ENCODE data around the gene NR4A3. TPM values are rescaled to one million over a fixed set of nuclear protein-coding genes. Genes with fewer than 3 reads are reported as not detected.

Gene NR4A3
- total and polyA plus RNA-seq, 9 donors: 0.40 to 3.2 (median 0.86) TPM

GRCh38 chr9:99787556-99787955 lies 34.1 kb upstream of the NR4A3 start:
- DNase-seq: no peak
- no peaks in the 10 kb centered on the region for H3K9me3 ChIP-seq (replicated peaks; ENCODE audit: control insufficient read depth, low read depth, low read length)
- H3K27ac ChIP-seq (ENCODE audit: low read length): no peak overlapping the region
- no peaks in the 10 kb centered on the region for H3K27me3 ChIP-seq (ENCODE audit: control insufficient read depth, insufficient read depth, low read length)
- H3K4me3 ChIP-seq (ENCODE audit: low read length): no peak overlapping the region
- H3K4me1 ChIP-seq (ENCODE audit: control insufficient read depth, insufficient read depth, low read length): no peaks in the 10 kb centered on the region
- H3K36me3 ChIP-seq (ENCODE audit: control insufficient read depth, insufficient read depth, low read length): no peaks in the 10 kb centered on the region

- Histone ChIP-seq H3K4me1 (ENCODE audit: control insufficient read depth, insufficient read depth, low read length) (no peaks in the 10 kb centered on the region), H3K4me3 (ENCODE audit: low read length) (no peak overlapping the region), H3K27ac (ENCODE audit: low read length) (no peak overlapping the region), H3K9me3 (replicated peaks; ENCODE audit: control insufficient read depth, low read depth, low read length) (no peaks in the 10 kb centered on the region), H3K36me3 (ENCODE audit: control insufficient read depth, insufficient read depth, low read length) (no peaks in the 10 kb centered on the region), H3K27me3 (ENCODE audit: control insufficient read depth, insufficient read depth, low read length) (no peaks in the 10 kb centered on the region)
- no CpG with 5 or more reads among the region's 4 CpGs for WGBS (ENCODE audit: insufficient coverage)
- DNase-seq: no peak
Measured at GRCh38 chr9:99793528-99793927, 28.2 kb upstream of the NR4A3 start.

GRCh38 chr9:99796231-99796630 lies 25.5 kb upstream of the NR4A3 start:
- no peaks in the 10 kb centered on the region for H3K27me3 ChIP-seq (ENCODE audit: control insufficient read depth, insufficient read depth, low read length)
- no CpG with 5 or more reads among the region's 1 CpG for WGBS (ENCODE audit: insufficient coverage)

GRCh38 chr9:99801775-99802174 lies 19.9 kb upstream of the NR4A3 start:
- DNase-seq: no peak
- H3K27ac ChIP-seq (ENCODE audit: low read length): no peak overlapping the region
- WGBS (ENCODE audit: insufficient coverage): no CpG with 5 or more reads among the region's 3 CpGs
- no peaks in the 10 kb centered on the region for H3K27me3 ChIP-seq (ENCODE audit: control insufficient read depth, insufficient read depth, low read length)
- H3K36me3 ChIP-seq (ENCODE audit: control insufficient read depth, insufficient read depth, low read length): peaks cover 2% of the 10 kb centered on the region
- no peak overlapping the region for H3K4me3 ChIP-seq (ENCODE audit: low read length)
- no peaks in the 10 kb centered on the region for H3K4me1 ChIP-seq (ENCODE audit: control insufficient read depth, insufficient read depth, low read length)
- H3K9me3 ChIP-seq (replicated peaks; ENCODE audit: control insufficient read depth, low read depth, low read length): no peaks in the 10 kb centered on the region

More at GRCh38 chr9:99796231-99796630, 25.5 kb upstream of the NR4A3 start:
- no peaks in the 10 kb centered on the region for H3K36me3 ChIP-seq (ENCODE audit: control insufficient read depth, insufficient read depth, low read length)
- no peaks in the 10 kb centered on the region for H3K9me3 ChIP-seq (replicated peaks; ENCODE audit: control insufficient read depth, low read depth, low read length)
- no peak for DNase-seq
- no peak overlapping the region for H3K27ac ChIP-seq (ENCODE audit: low read length)
- H3K4me1 ChIP-seq (ENCODE audit: control insufficient read depth, insufficient read depth, low read length): no peaks in the 10 kb centered on the region
- no peak overlapping the region for H3K4me3 ChIP-seq (ENCODE audit: low read length)

- WGBS (ENCODE audit: insufficient coverage): 83% methylated on average over 2 of the region's 2 CpGs
- DNase-seq: no peak
- H3K4me1 ChIP-seq (ENCODE audit: control insufficient read depth, insufficient read depth, low read length): no peaks in the 10 kb centered on the region
- no peak overlapping the region for H3K4me3 ChIP-seq (ENCODE audit: low read length)
- peaks cover 2% of the 10 kb centered on the region for H3K36me3 ChIP-seq (ENCODE audit: control insufficient read depth, insufficient read depth, low read length)
- H3K27me3 ChIP-seq (ENCODE audit: control insufficient read depth, insufficient read depth, low read length): no peaks in the 10 kb centered on the region
- H3K27ac ChIP-seq (ENCODE audit: low read length): no peak overlapping the region
- no peaks in the 10 kb centered on the region for H3K9me3 ChIP-seq (replicated peaks; ENCODE audit: control insufficient read depth, low read depth, low read length)
Measured at GRCh38 chr9:99803694-99804093, 18.0 kb upstream of the NR4A3 start.

- Histone ChIP-seq H3K9me3 (replicated peaks; ENCODE audit: control insufficient read depth, low read depth, low read length) (no peaks in the 10 kb centered on the region), H3K27me3 (ENCODE audit: control insufficient read depth, insufficient read depth, low read length) (no peaks in the 10 kb centered on the region), H3K27ac (ENCODE audit: low read length) (no peak overlapping the region), H3K36me3 (ENCODE audit: control insufficient read depth, insufficient read depth, low read length) (peaks cover 2% of the 10 kb centered on the region), H3K4me3 (ENCODE audit: low read length) (no peak overlapping the region), H3K4me1 (ENCODE audit: control insufficient read depth, insufficient read depth, low read length) (no peaks in the 10 kb centered on the region)
- WGBS (ENCODE audit: insufficient coverage): no CpG with 5 or more reads among the region's 4 CpGs
- DNase-seq: peak; percentile 73
Measured at GRCh38 chr9:99807276-99807852, 14.3 kb upstream of the NR4A3 start.

DNA sequence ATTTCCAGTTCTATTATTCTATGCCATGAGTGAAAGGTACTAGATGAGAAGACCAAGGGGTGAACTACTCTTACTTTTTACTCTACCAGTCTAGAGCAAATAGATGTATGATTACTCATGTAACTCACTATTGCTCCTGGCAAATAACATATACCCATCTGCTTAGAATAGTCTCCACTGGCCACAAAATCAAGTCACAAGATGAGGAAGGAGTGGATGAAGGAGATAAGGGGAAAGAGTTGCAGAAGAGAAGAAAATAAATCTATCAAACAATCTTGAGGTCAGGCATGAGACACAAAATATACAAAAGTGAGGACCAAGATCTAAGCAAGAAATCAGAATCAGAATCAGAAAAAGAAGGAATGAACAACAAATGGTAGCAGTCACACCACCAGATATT lies 13.7 kb upstream of the NR4A3 start:
- Histone ChIP-seq H3K4me3 (ENCODE audit: low read length) (no peak overlapping the region), H3K4me1 (ENCODE audit: control insufficient read depth, insufficient read depth, low read length) (no peaks in the 10 kb centered on the region), H3K9me3 (replicated peaks; ENCODE audit: control insufficient read depth, low read depth, low read length) (no peaks in the 10 kb centered on the region), H3K27me3 (ENCODE audit: control insufficient read depth, insufficient read depth, low read length) (no peaks in the 10 kb centered on the region), H3K27ac (ENCODE audit: low read length) (no peak overlapping the region), H3K36me3 (ENCODE audit: control insufficient read depth, insufficient read depth, low read length) (peaks cover 2% of the 10 kb centered on the region)
- no peak for DNase-seq

DNA sequence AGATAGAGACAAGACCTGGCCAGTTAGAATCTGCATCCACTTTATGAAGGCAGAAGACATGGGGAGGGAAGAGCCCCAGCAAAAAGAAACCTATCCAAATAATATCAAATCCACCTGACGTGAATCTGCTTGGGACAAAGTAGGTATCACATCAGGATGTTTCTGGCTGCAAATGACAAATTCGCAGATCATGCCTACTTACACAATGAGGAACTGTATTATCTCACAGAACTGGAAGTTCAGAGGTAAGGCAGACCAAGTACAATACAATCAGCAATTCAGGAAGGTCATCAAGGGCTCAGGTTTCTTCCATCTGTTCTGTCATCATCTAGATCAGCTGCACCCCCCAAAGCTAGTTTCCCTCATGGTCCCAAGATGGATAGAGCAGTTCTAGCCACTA lies 13.2 kb upstream of the NR4A3 start:
- Histone ChIP-seq H3K4me1 (ENCODE audit: control insufficient read depth, insufficient read depth, low read length) (no peaks in the 10 kb centered on the region), H3K4me3 (ENCODE audit: low read length) (no peak overlapping the region)
- WGBS (ENCODE audit: insufficient coverage): 100% methylated on average over 1 of the region's 2 CpGs

DNA sequence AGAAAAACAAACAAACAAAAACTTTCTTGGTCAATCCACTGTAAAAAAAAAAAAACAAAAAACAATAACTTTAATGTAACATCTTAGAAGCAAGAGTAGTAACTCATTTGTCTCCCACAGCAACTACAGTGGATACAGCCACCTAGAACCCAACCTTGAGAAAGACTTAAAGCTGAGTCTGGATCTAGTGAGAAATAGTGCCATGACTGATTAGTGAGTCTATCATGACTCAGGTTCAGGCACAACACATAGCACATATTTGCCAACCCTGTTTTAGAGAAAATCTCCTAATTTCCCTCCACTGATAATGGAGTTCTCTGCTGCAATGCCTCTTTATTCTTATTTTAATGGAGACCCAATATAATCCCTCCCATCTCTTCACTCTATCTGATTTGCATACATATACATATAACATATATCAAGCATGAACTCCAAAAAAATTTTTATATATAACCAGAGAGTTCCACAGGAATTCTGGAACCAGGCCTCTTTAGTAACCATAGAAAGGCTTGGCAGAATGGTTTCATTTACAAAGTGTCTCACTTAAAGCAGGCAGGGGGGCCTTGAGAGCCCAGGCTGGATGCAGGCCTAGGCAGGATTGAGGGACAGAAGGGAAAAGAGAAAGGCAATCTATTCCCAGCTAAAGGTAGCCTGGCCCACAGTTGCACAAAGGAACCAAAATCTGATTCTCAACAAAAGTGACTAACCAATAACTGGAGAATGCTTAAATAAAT lies 11.9 kb upstream of the NR4A3 start:
- H3K4me1 ChIP-seq (ENCODE audit: control insufficient read depth, insufficient read depth, low read length): no peaks in the 10 kb centered on the region
- no peak for DNase-seq
- no peaks in the 10 kb centered on the region for H3K9me3 ChIP-seq (replicated peaks; ENCODE audit: control insufficient read depth, low read depth, low read length)
- no peaks in the 10 kb centered on the region for H3K36me3 ChIP-seq (ENCODE audit: control insufficient read depth, insufficient read depth, low read length)
- H3K27ac ChIP-seq (ENCODE audit: low read length): no peak overlapping the region
- no peak overlapping the region for H3K4me3 ChIP-seq (ENCODE audit: low read length)
- no peaks in the 10 kb centered on the region for H3K27me3 ChIP-seq (ENCODE audit: control insufficient read depth, insufficient read depth, low read length)

More for the DNA sequence above, 13.2 kb upstream of the NR4A3 start:
- H3K36me3 ChIP-seq (ENCODE audit: control insufficient read depth, insufficient read depth, low read length): no peaks in the 10 kb centered on the region
- no peak for DNase-seq
- H3K27me3 ChIP-seq (ENCODE audit: control insufficient read depth, insufficient read depth, low read length): no peaks in the 10 kb centered on the region
- no peak overlapping the region for H3K27ac ChIP-seq (ENCODE audit: low read length)
- no peaks in the 10 kb centered on the region for H3K9me3 ChIP-seq (replicated peaks; ENCODE audit: control insufficient read depth, low read depth, low read length)

GRCh38 chr9:99811172-99811571 lies 10.5 kb upstream of the NR4A3 start:
- no CpG with 5 or more reads among the region's 1 CpG for WGBS (ENCODE audit: insufficient coverage)
- Histone ChIP-seq H3K27me3 (ENCODE audit: control insufficient read depth, insufficient read depth, low read length) (no peaks in the 10 kb centered on the region), H3K4me3 (ENCODE audit: low read length) (no peak overlapping the region)

More at GRCh38 chr9:99811172-99811571, 10.5 kb upstream of the NR4A3 start:
- H3K36me3 ChIP-seq (ENCODE audit: control insufficient read depth, insufficient read depth, low read length): no peaks in the 10 kb centered on the region
- no peak overlapping the region for H3K27ac ChIP-seq (ENCODE audit: low read length)
- H3K4me1 ChIP-seq (ENCODE audit: control insufficient read depth, insufficient read depth, low read length): no peaks in the 10 kb centered on the region
- no peak for DNase-seq
- H3K9me3 ChIP-seq (replicated peaks; ENCODE audit: control insufficient read depth, low read depth, low read length): no peaks in the 10 kb centered on the region
